Effector memory CD4-positive, alpha-beta T cell (primary cell): ENCODE results near the gene SPRYD3.
A peak's percentile ranks its signal among the peaks of the same experiment; 100 is the strongest.

Experiments used
- DNase-seq, 3 donors: peaks; one replicate each; pipeline ENCODE4 v3.0.0-alpha.2; 2020
- H3K27ac ChIP-seq: 2 replicates; pipeline ENCODE4 v1.7.0; 2013; ENCODE audit warnings: mild to moderate bottlenecking, low read length, moderate library complexity; ENCODE audit not compliant: insufficient read depth, poor library complexity, severe bottlenecking
- H3K27me3 ChIP-seq: replicated peaks from 2 replicates; pipeline ENCODE4 v1.7.0; 2013; ENCODE audit warnings: mild to moderate bottlenecking, low read length; ENCODE audit not compliant: insufficient read depth, control insufficient read depth, poor library complexity, severe bottlenecking
- H3K36me3 ChIP-seq: 2 replicates; pipeline ENCODE4 v1.7.0; 2013; ENCODE audit warnings: mild to moderate bottlenecking, low read length, moderate library complexity; ENCODE audit not compliant: control insufficient read depth, insufficient read depth
- H3K4me1 ChIP-seq: 2 replicates; pipeline ENCODE4 v1.7.0; 2013; ENCODE audit warnings: low read length, mild to moderate bottlenecking; ENCODE audit not compliant: control insufficient read depth, insufficient read depth, poor library complexity, severe bottlenecking
- H3K4me3 ChIP-seq: 2 replicates; pipeline ENCODE4 v1.7.0; 2013; ENCODE audit warnings: low read length, low read depth, mild to moderate bottlenecking; ENCODE audit not compliant: insufficient read depth, poor library complexity, severe bottlenecking
- H3K9me3 ChIP-seq: 2 replicates; pipeline ENCODE4 v1.7.0; 2013; ENCODE audit warnings: mild to moderate bottlenecking, low read length, moderate library complexity; ENCODE audit not compliant: control insufficient read depth

Gene SPRYD3

GRCh38 chr12:53078425-53079225 is 565 bp downstream of the SPRYD3 start:
- DNase-seq, result peak in 1 of 3 donors; percentile 20
- peak overlapping the region; percentile 95 for H3K4me3 ChIP-seq
- H3K27me3 ChIP-seq, result no peaks in the 10 kb centered on the region
- H3K9me3 ChIP-seq, result no peaks in the 10 kb centered on the region
- H3K36me3 ChIP-seq, result peaks cover 33% of the 10 kb centered on the region
- peak overlapping the region; percentile 84 for H3K27ac ChIP-seq
- peaks cover 16% of the 10 kb centered on the region for H3K4me1 ChIP-seq

GRCh38 chr12:53077030-53077429 is 2.2 kb downstream of the SPRYD3 start:
- DNase-seq, result no peak
- peaks cover 16% of the 10 kb centered on the region for H3K4me1 ChIP-seq
- peaks cover 35% of the 10 kb centered on the region for H3K36me3 ChIP-seq
- H3K9me3 ChIP-seq, result no peaks in the 10 kb centered on the region
- no peak overlapping the region for H3K27ac ChIP-seq
- H3K27me3 ChIP-seq, result no peaks in the 10 kb centered on the region
- no peak overlapping the region for H3K4me3 ChIP-seq

GRCh38 chr12:53076461-53076860 is 2.7 kb downstream of the SPRYD3 start:
- Histone ChIP-seq H3K36me3 (peaks cover 41% of the 10 kb centered on the region), H3K4me1 (peaks cover 16% of the 10 kb centered on the region), H3K9me3 (no peaks in the 10 kb centered on the region), H3K27me3 (no peaks in the 10 kb centered on the region), H3K27ac (no peak overlapping the region), H3K4me3 (no peak overlapping the region)
- no peak for DNase-seq

GRCh38 chr12:53074999-53075370 is 4.2 kb downstream of the SPRYD3 start:
- no peaks in the 10 kb centered on the region for H3K9me3 ChIP-seq
- DNase-seq, result no peak
- H3K4me3 ChIP-seq, result no peak overlapping the region
- H3K4me1 ChIP-seq, result peaks cover 16% of the 10 kb centered on the region
- no peaks in the 10 kb centered on the region for H3K27me3 ChIP-seq
- peaks cover 50% of the 10 kb centered on the region for H3K36me3 ChIP-seq
- no peak overlapping the region for H3K27ac ChIP-seq

GRCh38 chr12:53074283-53074998 is 4.7 kb downstream of the SPRYD3 start:
- H3K36me3 ChIP-seq, result peaks cover 55% of the 10 kb centered on the region
- no peak overlapping the region for H3K27ac ChIP-seq

GRCh38 chr12:53073881-53074280 is 5.3 kb downstream of the SPRYD3 start:
- H3K9me3 ChIP-seq, result no peaks in the 10 kb centered on the region
- no peak overlapping the region for H3K4me3 ChIP-seq
- H3K27me3 ChIP-seq, result no peaks in the 10 kb centered on the region
- no peak for DNase-seq
- H3K27ac ChIP-seq, result no peak overlapping the region
- H3K36me3 ChIP-seq, result peaks cover 60% of the 10 kb centered on the region
- H3K4me1 ChIP-seq, result peaks cover 13% of the 10 kb centered on the region

More at GRCh38 chr12:53074283-53074998, 4.7 kb downstream of the SPRYD3 start:
- H3K4me3 ChIP-seq, result no peak overlapping the region
- H3K27me3 ChIP-seq, result no peaks in the 10 kb centered on the region
- peaks cover 13% of the 10 kb centered on the region for H3K4me1 ChIP-seq
- no peak for DNase-seq
- H3K9me3 ChIP-seq, result no peaks in the 10 kb centered on the region

GRCh38 chr12:53071591-53072551 is 7.3 kb downstream of the SPRYD3 start:
- Histone ChIP-seq H3K4me1 (no peaks in the 10 kb centered on the region), H3K9me3 (no peaks in the 10 kb centered on the region), H3K36me3 (peaks cover 66% of the 10 kb centered on the region), H3K27me3 (no peaks in the 10 kb centered on the region), H3K27ac (no peak overlapping the region), H3K4me3 (no peak overlapping the region)
- no peak for DNase-seq

- H3K4me1 ChIP-seq, result no peaks in the 10 kb centered on the region
- peaks cover 59% of the 10 kb centered on the region for H3K36me3 ChIP-seq
- H3K27ac ChIP-seq, result no peak overlapping the region
- no peaks in the 10 kb centered on the region for H3K27me3 ChIP-seq
- no peaks in the 10 kb centered on the region for H3K9me3 ChIP-seq
- no peak overlapping the region for H3K4me3 ChIP-seq
- DNase-seq, result no peak
Observed at GRCh38 chr12:53070877-53071492, 8.2 kb downstream of the SPRYD3 start.

GRCh38 chr12:53069621-53070410 is 9.4 kb downstream of the SPRYD3 start:
- Histone ChIP-seq H3K4me1 (no peaks in the 10 kb centered on the region), H3K27me3 (no peaks in the 10 kb centered on the region), H3K9me3 (no peaks in the 10 kb centered on the region), H3K36me3 (peaks cover 59% of the 10 kb centered on the region), H3K27ac (no peak overlapping the region), H3K4me3 (no peak overlapping the region)
- DNase-seq, result no peak
